OCI-LY3 (cell line): ENCODE results near the gene PYHIN1.
A peak's percentile ranks its signal among the peaks of the same experiment; 100 is the strongest.

ENCODE experiments used
- H2AFZ ChIP-seq: fragments of 200-600, 300-600 bp; shearing (Covaris generic); 2 replicates; pipeline ENCODE4 v1.6.0; 2014; ENCODE audit warnings: antibody characterized with exemption, low read depth, low read length
- H3K27ac ChIP-seq: fragments of 200-600, 300-600 bp; sonication (generic); 2 replicates; pipeline ENCODE4 v1.5.1; 2014; ENCODE audit warnings: mild to moderate bottlenecking, low read length, moderate library complexity, mixed read lengths
- H3K27me3 ChIP-seq: fragments of 200-600, 300-600 bp; sonication (generic); 2 replicates; pipeline ENCODE4 v1.6.1; 2014; ENCODE audit warnings: low read depth, low read length, mixed read lengths
- H3K36me3 ChIP-seq: fragments of 200-600, 300-600 bp; sonication (generic); replicated peaks from 2 replicates; pipeline ENCODE3; 2014; ENCODE audit warnings: low read depth, low read length, mixed read lengths
- H3K4me1 ChIP-seq: fragments of 300-600, 200-600 bp; sonication (generic); 2 replicates; pipeline ENCODE4 v1.6.1; 2014; ENCODE audit warnings: low read length, mixed read lengths
- H3K4me2 ChIP-seq: fragments of 200-600, 300-600 bp; sonication (generic); 2 replicates; pipeline ENCODE4 v1.6.1; 2014; ENCODE audit warnings: low read length, mixed read lengths
- H3K4me3 ChIP-seq: fragments of 300-600, 200-600 bp; sonication (generic); 2 replicates; pipeline ENCODE4 v1.5.1; 2014; ENCODE audit warnings: antibody characterized with exemption, mild to moderate bottlenecking, low read length, moderate library complexity
- H3K79me2 ChIP-seq: fragments of 300-600, 200-600 bp; shearing (Covaris generic); 2 replicates; pipeline ENCODE4 v1.6.1; 2014; ENCODE audit warnings: mild to moderate bottlenecking, low read length, mixed read lengths
- H3K9ac ChIP-seq: fragments of 300-600, 200-600 bp; shearing (Covaris generic); 2 replicates; pipeline ENCODE4 v1.6.0; 2014; ENCODE audit warnings: mild to moderate bottlenecking, low read length, moderate library complexity
- H3K9me3 ChIP-seq: fragments of 200-600, 300-600 bp; shearing (Covaris generic); 2 replicates; pipeline ENCODE4 v1.6.1; 2014; ENCODE audit warnings: low read length, mixed read lengths; ENCODE audit not compliant: insufficient read depth
- H4K20me1 ChIP-seq: fragments of 200-600, 300-600 bp; sonication (generic); 2 replicates; pipeline ENCODE4 v1.6.1; 2016; ENCODE audit warnings: low read length, mixed read lengths; ENCODE audit not compliant: insufficient read depth
- EZH2phosphoT487 ChIP-seq: fragments of 200-600 bp; shearing (Covaris generic); IDR thresholded peaks from 2 replicates; pipeline ENCODE4 v1.6.1; 2018; ENCODE audit warnings: antibody characterized with exemption, mixed run types, low read depth
- TF ChIP-seq, protein P1 (sequence below): fragments of 200-600, 300-600 bp; sonication (generic); IDR thresholded peaks from 2 replicates; pipeline ENCODE4 v1.5.1; 2014; ENCODE audit warnings: antibody characterized with exemption, low read length, low read depth

PYHIN1 gene

DNA sequence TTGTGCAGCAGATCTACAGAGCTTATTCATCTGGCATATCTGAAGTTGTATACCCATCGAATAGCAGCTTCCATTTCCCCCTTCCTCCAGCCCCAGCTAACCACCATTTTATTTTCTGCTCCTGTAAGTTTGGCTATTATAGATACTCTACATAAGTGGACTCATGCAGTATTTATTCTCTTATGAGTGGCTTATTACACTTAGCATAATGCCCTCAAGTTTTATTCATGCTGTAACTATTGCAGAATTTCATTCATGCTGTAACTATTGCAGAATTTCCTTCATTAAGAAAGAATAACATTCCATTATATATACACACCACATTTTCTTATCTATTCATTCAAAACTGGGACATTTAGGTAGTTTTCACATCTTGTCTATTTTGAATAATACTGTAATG is 47.9 kb downstream of the PYHIN1 start:
- no peak for TF ChIP-seq EZH2phosphoT487
- TF ChIP-seq, protein P1, sequence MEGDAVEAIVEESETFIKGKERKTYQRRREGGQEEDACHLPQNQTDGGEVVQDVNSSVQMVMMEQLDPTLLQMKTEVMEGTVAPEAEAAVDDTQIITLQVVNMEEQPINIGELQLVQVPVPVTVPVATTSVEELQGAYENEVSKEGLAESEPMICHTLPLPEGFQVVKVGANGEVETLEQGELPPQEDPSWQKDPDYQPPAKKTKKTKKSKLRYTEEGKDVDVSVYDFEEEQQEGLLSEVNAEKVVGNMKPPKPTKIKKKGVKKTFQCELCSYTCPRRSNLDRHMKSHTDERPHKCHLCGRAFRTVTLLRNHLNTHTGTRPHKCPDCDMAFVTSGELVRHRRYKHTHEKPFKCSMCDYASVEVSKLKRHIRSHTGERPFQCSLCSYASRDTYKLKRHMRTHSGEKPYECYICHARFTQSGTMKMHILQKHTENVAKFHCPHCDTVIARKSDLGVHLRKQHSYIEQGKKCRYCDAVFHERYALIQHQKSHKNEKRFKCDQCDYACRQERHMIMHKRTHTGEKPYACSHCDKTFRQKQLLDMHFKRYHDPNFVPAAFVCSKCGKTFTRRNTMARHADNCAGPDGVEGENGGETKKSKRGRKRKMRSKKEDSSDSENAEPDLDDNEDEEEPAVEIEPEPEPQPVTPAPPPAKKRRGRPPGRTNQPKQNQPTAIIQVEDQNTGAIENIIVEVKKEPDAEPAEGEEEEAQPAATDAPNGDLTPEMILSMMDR: no peak

DNA sequence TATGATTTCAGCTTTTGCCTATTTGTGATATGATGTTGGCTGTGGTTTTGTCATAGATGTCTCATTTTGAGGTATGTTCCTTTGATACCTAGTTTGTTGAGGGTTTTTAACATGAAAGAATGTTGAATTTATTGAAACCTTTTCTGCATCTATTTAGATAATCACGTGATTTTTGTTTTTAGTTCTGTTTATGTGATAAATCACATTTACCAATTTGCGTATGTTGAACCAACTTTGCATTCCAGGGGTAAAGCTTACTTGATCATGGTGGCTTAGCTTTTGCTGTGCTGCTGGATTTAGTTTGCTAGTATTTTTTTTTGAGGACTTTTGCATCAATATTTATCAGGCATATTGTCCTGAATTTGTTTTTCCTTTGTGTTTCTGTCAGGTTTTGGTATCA is 51.9 kb downstream of the PYHIN1 start:
- Histone ChIP-seq H3K4me2 (no peak overlapping the region), H2AFZ (no peak overlapping the region), H3K9me3 (peaks cover 14% of the 10 kb centered on the region; the same call in 1 of the 2 replicates), H4K20me1 (no peaks in the 10 kb centered on the region), H3K36me3 (no peaks in the 10 kb centered on the region), H3K27me3 (no peaks in the 10 kb centered on the region), H3K79me2 (no peaks in the 10 kb centered on the region), H3K27ac (no peak overlapping the region), H3K4me3 (no peak overlapping the region), H3K4me1 (peaks cover 28% of the 10 kb centered on the region), H3K9ac (no peak overlapping the region)
- no peak for TF ChIP-seq EZH2phosphoT487
- TF ChIP-seq, protein P1: no peak

More for the DNA sequence above, 47.9 kb downstream of the PYHIN1 start:
- Histone ChIP-seq H3K27ac (peak overlapping the region; percentile 63), H3K4me3 (peak overlapping the region; percentile 19), H3K27me3 (no peaks in the 10 kb centered on the region), H3K4me2 (peak overlapping the region; percentile 67), H3K36me3 (no peaks in the 10 kb centered on the region), H3K9ac (no peak overlapping the region; the same call in 1 of the 2 replicates), H3K79me2 (no peaks in the 10 kb centered on the region), H3K9me3 (peaks cover 14% of the 10 kb centered on the region; the same call in 1 of the 2 replicates), H3K4me1 (peaks cover 28% of the 10 kb centered on the region), H4K20me1 (no peaks in the 10 kb centered on the region), H2AFZ (peak overlapping the region; percentile 78; the same call in 1 of the 2 replicates)

DNA sequence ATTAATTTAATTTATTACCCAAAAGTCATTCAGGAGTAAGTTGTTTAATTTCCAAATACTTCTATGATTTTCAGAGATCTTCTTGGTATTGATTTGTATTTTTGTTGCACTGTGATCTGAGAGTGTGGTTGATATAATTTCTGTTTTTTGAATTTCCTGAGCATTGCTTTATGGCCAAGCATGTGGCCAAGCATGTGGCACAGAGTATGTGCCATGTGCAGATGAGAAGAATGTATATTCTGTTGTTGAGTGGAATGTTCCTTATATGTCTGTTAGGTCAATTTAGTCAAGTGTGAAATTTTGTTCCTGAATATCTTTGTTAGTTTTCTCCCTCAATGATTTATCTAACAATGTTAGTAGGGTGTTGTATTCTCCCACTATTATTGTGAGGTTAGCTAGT is 53.0 kb downstream of the PYHIN1 start:
- H2AFZ ChIP-seq: no peak overlapping the region
- H3K4me2 ChIP-seq: no peak overlapping the region
- H3K36me3 ChIP-seq: no peaks in the 10 kb centered on the region
- H3K4me3 ChIP-seq: no peak overlapping the region
- peaks cover 16% of the 10 kb centered on the region for H3K4me1 ChIP-seq
- H3K9ac ChIP-seq: no peak overlapping the region
- H3K9me3 ChIP-seq: peaks cover 14% of the 10 kb centered on the region; the same call in 1 of the 2 replicates
- H3K27ac ChIP-seq: no peak overlapping the region
- H4K20me1 ChIP-seq: no peaks in the 10 kb centered on the region
- no peaks in the 10 kb centered on the region for H3K79me2 ChIP-seq
- no peaks in the 10 kb centered on the region for H3K27me3 ChIP-seq
- TF ChIP-seq, protein P1: no peak
- TF ChIP-seq EZH2phosphoT487: no peak

- Histone ChIP-seq H3K9me3 (peaks cover 6% of the 10 kb centered on the region; the same call in 1 of the 2 replicates), H3K4me2 (no peak overlapping the region)
- no peak for TF ChIP-seq EZH2phosphoT487
- TF ChIP-seq, protein P1: no peak
Measured at GRCh38 chr1:158989424-158989823, 58.1 kb downstream of the PYHIN1 start.

More at GRCh38 chr1:158989424-158989823, 58.1 kb downstream of the PYHIN1 start:
- Histone ChIP-seq H3K4me3 (no peak overlapping the region), H3K27ac (no peak overlapping the region), H3K36me3 (no peaks in the 10 kb centered on the region), H3K27me3 (no peaks in the 10 kb centered on the region), H3K4me1 (no peaks in the 10 kb centered on the region), H3K9ac (no peak overlapping the region), H4K20me1 (no peaks in the 10 kb centered on the region), H3K79me2 (no peaks in the 10 kb centered on the region), H2AFZ (no peak overlapping the region)
